A549 (cell line): ENCODE data around the gene ENO4.

Experiments used
- CBX8 ChIP-seq: fragments of 200-600 bp; sonication (generic); IDR thresholded peaks from 2 replicates; pipeline ENCODE4 v1.6.1; 2016
- HDAC2 ChIP-seq: fragments of 200-600 bp; sonication (generic); IDR thresholded peaks from 2 replicates; pipeline ENCODE4 v1.6.1; 2016
- PBX3 ChIP-seq: IDR thresholded peaks from 2 replicates; pipeline ENCODE4 v1.6.1; 2012

DNA sequence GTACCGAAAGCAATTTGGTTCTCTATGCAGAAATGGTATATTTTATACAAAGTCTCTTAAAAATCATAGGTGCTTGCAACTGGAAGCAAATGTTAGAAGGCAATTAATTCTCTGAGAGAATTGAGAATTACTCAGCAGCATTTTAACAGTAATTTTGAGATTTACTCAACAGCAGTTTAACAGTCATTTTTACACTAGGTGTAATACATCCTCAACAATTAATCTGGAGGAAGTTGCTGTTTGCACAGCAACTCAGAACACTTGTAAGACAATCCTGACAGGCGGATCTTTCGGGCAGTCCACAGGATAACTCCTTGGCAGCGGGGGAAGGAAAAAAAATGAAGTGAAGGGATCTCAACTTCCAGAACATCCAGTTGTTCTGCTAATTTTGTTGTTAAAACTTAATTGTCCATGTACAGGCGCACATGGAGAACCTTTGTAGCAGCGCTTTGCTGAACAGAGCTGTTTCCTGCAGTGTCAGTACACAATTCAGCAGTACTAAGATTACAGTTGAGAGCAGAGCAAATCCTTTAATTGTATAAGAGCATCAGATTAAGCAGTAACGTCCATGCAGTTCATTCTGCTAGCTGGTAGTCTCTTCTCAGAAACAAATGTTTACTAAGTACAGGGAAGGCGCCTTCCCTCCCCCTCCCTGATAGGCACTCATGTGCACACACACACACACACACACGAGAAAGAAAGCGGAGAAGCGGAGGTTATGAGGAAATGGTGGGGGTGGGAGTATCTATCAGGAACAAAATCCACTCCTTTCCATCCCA, 43.8 kb downstream of the ENO4 start:
- no peak for TF ChIP-seq PBX3
- TF ChIP-seq HDAC2: no peak
- no peak for TF ChIP-seq CBX8
